ENCODE results near the gene LYSET.

GRCh38 chr14:93146119-93146518, 39.0 kb upstream of the LYSET start:
- TF ChIP-seq CTCF (IDR thresholded peaks at IDR 0.05) (no peak), POLR2A (IDR thresholded peaks at IDR 0.05) (no peak)

Measured in thyroid gland (tissue), 4 donors.